K562 (cell line): Measurements from ENCODE around the gene SYNJ2. TPM values are rescaled to one million over a fixed set of nuclear protein-coding genes. Genes with fewer than 3 reads are reported as not detected.
A peak's percentile ranks its signal among the peaks of the same experiment; 100 is the strongest.

ENCODE experiments used
- CCAR2 ChIP-seq: fragments of 200-400 bp; formaldehyde crosslinking; IDR thresholded peaks from 2 replicates; pipeline ENCODE4 v1.6.1; 2017; ENCODE audit warnings: mild to moderate bottlenecking, low read depth, low read length
- CEBPZ ChIP-seq: fragments of 150-350 bp; IDR thresholded peaks from 2 replicates; pipeline ENCODE4 v1.6.1; 2014; ENCODE audit warnings: low read depth, mild to moderate bottlenecking, low read length, borderline replicate concordance
- GABPB1 ChIP-seq: sonication (generic); formaldehyde crosslinking; IDR thresholded peaks from 2 replicates; pipeline ENCODE4 v1.8.0; 2022; ENCODE audit warnings: mild to moderate bottlenecking, missing genetic modification reagents
- MAZ ChIP-seq, 2 experiments: fragments of 450-650 bp in 1 of 2; sonication (generic) in 1 of 2; formaldehyde crosslinking; IDR thresholded peaks in 1 of 2; conservative IDR thresholded peaks in 1 of 2; 2 replicates each; pipeline versions ENCODE4 v1.4.0 to v1.5.0; 2020; ENCODE audit warnings: mild to moderate bottlenecking in 1 of 2, missing genetic modification reagents in 1 of 2
- POLR2AphosphoS5 ChIP-seq: IDR thresholded peaks from 2 replicates; pipeline ENCODE4 v1.6.1; 2011; ENCODE audit warnings: mild to moderate bottlenecking, low read depth, low read length, moderate library complexity; ENCODE audit not compliant: control insufficient read depth, insufficient read depth
- PTRF ChIP-seq: fragments of 450-650 bp; IDR thresholded peaks from 2 replicates; pipeline ENCODE4 v1.6.1; 2016; ENCODE audit warnings: mild to moderate bottlenecking, missing genetic modification characterization, missing compliant biosample characterization
- RFX1 ChIP-seq: fragments of 450-650 bp; IDR thresholded peaks from 2 replicates; pipeline ENCODE4 v1.6.1; 2016; ENCODE audit warnings: mild to moderate bottlenecking, moderate library complexity
- ZNF140 ChIP-seq: fragments of 250-450 bp; sonication (Bioruptor Pico); IDR thresholded peaks from 2 replicates; pipeline ENCODE4 v1.8.0; 2021; ENCODE audit warnings: moderate library complexity, mild to moderate bottlenecking, inconsistent platforms
- ZNF212 ChIP-seq: fragments of 450-650 bp; formaldehyde crosslinking; IDR thresholded peaks from 2 replicates; pipeline ENCODE4 v1.4.0; 2020; ENCODE audit warnings: mild to moderate bottlenecking
- ZNF318 ChIP-seq, 2 experiments: fragments of 450-650 bp; IDR thresholded peaks; 2 replicates each; pipeline ENCODE4 v1.6.1; 2016; ENCODE audit warnings: mild to moderate bottlenecking in 2 of 2, borderline replicate concordance in 1 of 2, low read depth in 1 of 2, moderate library complexity in 1 of 2
- ZNF445 ChIP-seq: fragments of 250-450 bp; sonication (Bioruptor Pico); IDR thresholded peaks from 2 replicates; pipeline ENCODE4 v1.4.0; 2020; ENCODE audit warnings: low read depth, mild to moderate bottlenecking, moderate library complexity
- polyA plus RNA-seq, 8 experiments: library from polyadenylated mRNA; depleted of rRNA in 4 of 8; stranded (reverse) in 5 of 8; unstranded in 3 of 8; fragments of >200 nt; fragmentation: Nextera tagmentation in 2 of 8; fragmentation: Illumina TruSeq in 1 of 8; extraction: Ambion mirVana in 2 of 8; extraction: Trizol in 1 of 8; gene quantifications; 2 replicates each; pipeline versions ENCODE4 v1.2.1 to v1.2.3, GENCODE V29; 2011 to 2014; ENCODE audit warnings: inconsistent platforms in 1 of 8, missing spikeins in 1 of 8
- total RNA-seq, 7 experiments: library from RNA; depleted of rRNA in 6 of 7; stranded (reverse); fragments of >200 nt in 6 of 7; fragmentation: Illumina TruSeq in 2 of 7; extraction: Trizol in 2 of 7; gene quantifications; 2 replicates each; pipeline versions ENCODE4 v1.2.1 to v1.2.3, GENCODE V29; 2011 to 2021; ENCODE audit warnings: low replicate concordance in 1 of 7

Gene SYNJ2
- total and polyA plus RNA-seq, 9 of the 15 experiments (the other 6 are each of a cell fraction or from before 2014, with no cell fraction given), result 3.0 to 27.7 (median 17.8) TPM

GRCh38 chr6:157981395-157982101 is at the start of gene SYNJ2 (continued):
- no peak for TF ChIP-seq CEBPZ
- no peak; the same call in 1 of the 2 replicates for TF ChIP-seq POLR2AphosphoS5
- TF ChIP-seq ZNF318 (IDR thresholded peaks at IDR 0.05; ENCODE audit: borderline replicate concordance in 1 of 2, low read depth in 1 of 2), result no peak
- peak; percentile 88 to 96 for TF ChIP-seq MAZ (CRISPR knock-in tag; conservative IDR thresholded peaks at IDR 0.05 in 1 of 2, IDR thresholded peaks at IDR 0.05 in 1 of 2)
- peak; percentile 73 for TF ChIP-seq GABPB1 (CRISPR knock-in tag)
- TF ChIP-seq ZNF140 (CRISPR knock-in tag), result no peak
- no peak for TF ChIP-seq RFX1
- no peak for TF ChIP-seq ZNF445 (CRISPR knock-in tag)
- TF ChIP-seq PTRF, result no peak
- TF ChIP-seq CCAR2, result no peak
- no peak for TF ChIP-seq ZNF212
